Stimulated activated CD8-positive, alpha-beta memory T cell treated with anti-CD3 and anti-CD28 coated beads, Interleukin-4, amount 100 ng/mL, for 1 hour (primary cell): Measurements from ENCODE around the gene UCP2.

Experiments used
- DNase-seq, 2 donors: peaks; one replicate each; pipeline ENCODE4 v3.0.0-alpha.2; 2020; ENCODE audit warnings: low read depth in 2 of 2, low spot score in 1 of 2

The UCP2 gene

GRCh38 chr11:74010306-74011300 lies 28.0 kb upstream of the UCP2 start:
- DNase-seq = no peak

GRCh38 chr11:74009675-74010305 lies 27.1 kb upstream of the UCP2 start:
- no peak for DNase-seq

- DNase-seq = no peak
These were observed 26.5 kb upstream of the UCP2 start for GRCh38 chr11:74009230-74009547.

GRCh38 chr11:74008373-74009229 lies 26.0 kb upstream of the UCP2 start, which contains the start of gene UCP3:
UCP3 (minus strand) TSS chr11:74009085; CDS start chr11:74007042, 2,043 bp downstream.
- DNase-seq = no peak

- DNase-seq = no peak
These were observed 25.2 kb upstream of the UCP2 start for GRCh38 chr11:74007691-74008372.

GRCh38 chr11:74006743-74007304 lies 24.2 kb upstream of the UCP2 start:
- no peak for DNase-seq

GRCh38 chr11:74005721-74006517 lies 23.3 kb upstream of the UCP2 start:
- no peak for DNase-seq

GRCh38 chr11:74004759-74005615 lies 22.3 kb upstream of the UCP2 start:
- DNase-seq = peak; percentile 44 to 71

- no peak for DNase-seq
These were observed 21.5 kb upstream of the UCP2 start for GRCh38 chr11:74004046-74004695.

- no peak for DNase-seq
These were observed 20.2 kb upstream of the UCP2 start for GRCh38 chr11:74002832-74003231.

GRCh38 chr11:74001822-74002286 lies 19.2 kb upstream of the UCP2 start:
- DNase-seq = no peak

- DNase-seq = no peak
These were observed 17.9 kb upstream of the UCP2 start for GRCh38 chr11:74000307-74001133.

- DNase-seq = no peak
These were observed 17.1 kb upstream of the UCP2 start for GRCh38 chr11:73999581-74000306.

GRCh38 chr11:73998846-73999575 lies 16.4 kb upstream of the UCP2 start:
- no peak for DNase-seq

GRCh38 chr11:73997120-73997770 lies 14.6 kb upstream of the UCP2 start:
- DNase-seq = no peak
